HG03558 (cell line): Measurements from ENCODE around the gene CALY.

Experiments
- ATAC-seq: cut with Tn5 transposase; IDR thresholded peaks from one replicate; pipeline ENCODE4 v1.9.1; 2021; ENCODE audit warnings: moderate number of reproducible peaks; ENCODE audit not compliant: unreplicated experiment; ENCODE audit errors: extremely low read depth

CALY gene

DNA sequence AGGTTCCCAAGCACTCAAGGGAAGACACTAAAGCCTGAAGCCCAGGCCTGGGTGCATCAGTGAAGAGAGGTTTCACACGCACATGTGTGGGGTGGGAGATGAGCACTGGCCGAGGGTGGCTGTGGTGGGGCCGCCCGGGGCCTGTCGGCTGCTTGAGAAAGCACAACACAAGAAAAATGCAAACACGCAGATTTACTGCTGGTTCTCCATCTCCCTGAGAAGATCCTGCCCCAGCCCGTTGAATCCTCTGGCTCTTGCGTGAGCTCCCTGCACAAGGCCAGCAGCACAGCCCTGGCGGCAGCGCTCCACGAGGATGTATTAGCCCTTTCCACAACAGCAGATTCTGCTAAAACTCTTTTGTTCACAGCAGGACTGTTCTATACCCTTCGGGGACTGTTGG is 21.8 kb downstream of the CALY start:
- no peak for ATAC-seq

- no peak for ATAC-seq
Measured at GRCh38 chr10:133313192-133313591, 23.5 kb downstream of the CALY start.

GRCh38 chr10:133312769-133313145 is 23.9 kb downstream of the CALY start:
- no peak for ATAC-seq

- ATAC-seq: no peak
Measured at GRCh38 chr10:133312016-133312768, 24.5 kb downstream of the CALY start.

GRCh38 chr10:133311570-133311969 is 25.1 kb downstream of the CALY start:
- ATAC-seq: no peak

DNA sequence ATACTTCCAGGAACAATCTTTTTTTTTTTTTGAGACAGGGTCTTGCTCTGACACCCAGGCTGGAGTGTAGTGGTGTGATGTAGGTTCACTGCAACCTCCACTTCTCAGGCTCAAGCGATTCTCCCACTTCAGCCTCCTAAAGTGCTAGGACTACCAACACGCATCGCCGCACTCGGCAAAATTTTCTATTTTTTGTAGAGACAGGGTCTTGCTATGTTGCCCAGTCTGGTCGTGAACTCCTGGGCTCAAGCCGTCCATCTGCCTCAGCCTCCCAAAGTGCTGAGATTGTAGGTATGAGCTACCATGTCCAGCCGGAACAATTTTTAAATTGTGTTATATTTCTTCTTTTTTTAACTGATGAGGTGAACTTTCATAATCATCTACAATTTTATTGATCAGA is 25.9 kb downstream of the CALY start:
- no peak for ATAC-seq

DNA sequence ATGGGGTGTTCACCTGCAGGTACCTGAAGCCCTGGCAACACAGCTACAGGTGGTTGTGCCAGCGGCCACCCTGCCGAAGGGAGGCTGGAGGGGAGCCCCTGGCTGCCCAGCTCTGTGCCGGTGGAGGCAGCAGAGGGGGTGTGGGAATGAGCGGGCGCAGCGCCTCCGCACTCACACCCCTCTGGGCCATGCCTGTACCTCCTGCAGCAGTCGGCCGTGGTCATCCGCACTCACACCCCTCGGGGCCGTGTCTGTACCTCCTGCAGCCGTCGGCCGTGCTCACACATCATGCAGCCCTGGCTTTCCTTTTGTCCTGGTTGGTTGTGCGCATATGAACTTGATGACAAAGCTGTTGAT is 26.3 kb downstream of the CALY start:
- no peak for ATAC-seq

DNA sequence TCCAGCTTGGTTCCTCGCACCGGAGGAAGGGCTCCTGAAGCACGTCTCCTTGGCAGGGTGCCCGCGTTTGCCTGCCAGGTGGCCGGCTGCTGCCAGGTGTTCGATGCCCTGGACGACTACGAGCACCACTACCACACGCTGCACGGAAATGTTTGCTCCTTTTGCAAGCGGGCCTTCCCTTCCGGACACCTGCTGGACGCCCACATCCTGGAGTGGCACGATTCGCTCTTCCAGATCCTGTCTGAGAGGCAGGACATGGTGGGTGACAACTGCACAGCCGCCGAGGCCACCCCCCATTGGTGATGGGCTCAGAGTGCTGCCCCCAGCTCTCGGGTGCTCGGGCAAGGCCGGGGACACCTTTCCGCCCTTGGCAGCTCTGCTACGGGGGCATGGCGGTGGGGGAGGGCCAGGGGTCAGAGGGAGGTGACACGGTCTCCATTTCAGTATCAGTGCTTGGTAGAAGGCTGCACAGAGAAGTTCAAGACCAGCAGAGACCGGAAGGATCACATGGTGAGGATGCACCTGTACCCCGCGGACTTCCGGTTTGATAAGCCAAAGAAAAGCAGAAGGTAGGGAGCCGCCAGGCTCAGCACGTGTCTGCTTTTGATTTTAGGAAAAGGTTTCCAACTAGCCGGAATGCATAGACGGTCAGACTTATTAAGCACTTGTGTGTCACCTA is 26.8 kb downstream of the CALY start:
- ATAC-seq: no peak

GRCh38 chr10:133309100-133309719 is 27.5 kb downstream of the CALY start:
- peak; percentile 50 for ATAC-seq

DNA sequence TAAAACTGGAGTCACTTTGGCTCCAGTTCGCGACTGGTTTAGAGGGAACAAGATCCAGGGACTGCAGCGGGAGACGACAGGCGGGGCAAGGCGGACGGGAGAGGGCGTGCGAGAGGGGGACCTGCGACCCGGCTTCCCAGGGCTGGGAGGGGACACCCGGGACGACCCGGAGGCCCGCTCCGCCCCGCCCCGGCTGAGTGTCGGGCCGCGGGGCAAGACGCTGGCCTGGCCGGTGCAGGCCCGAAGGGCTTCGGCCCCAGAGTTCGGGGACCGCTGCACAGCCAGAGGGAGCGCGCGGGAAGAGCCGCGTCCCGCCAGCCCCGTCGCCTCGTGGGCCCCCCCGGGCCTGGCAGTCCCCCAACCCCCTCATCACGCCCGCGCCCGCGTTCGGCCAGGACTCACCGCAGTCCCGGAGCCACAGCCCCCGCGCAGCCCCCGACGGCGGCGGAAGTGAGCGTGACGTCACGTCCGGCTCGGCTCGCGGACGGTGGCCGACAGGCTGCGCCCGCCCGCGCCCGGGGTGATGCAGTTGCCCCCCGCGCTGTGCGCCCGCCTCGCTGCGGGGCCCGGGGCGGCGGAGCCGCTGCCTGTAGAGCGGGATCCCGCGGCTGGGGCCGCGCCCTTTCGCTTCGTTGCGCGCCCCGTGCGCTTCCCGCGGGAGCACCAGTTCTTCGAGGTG is 28.1 kb downstream of the CALY start, which contains the start of the genes TUBGCP2 and ZNF511:
TSS of gene TUBGCP2 (minus strand) at position 452 of the 679 bp plus-strand sequence. CDS start 5,931 bp downstream, outside the sequence.
TSS of gene ZNF511 (plus strand) at position 494 of the 679 bp plus-strand sequence. CDS start at position 524, 30 bp downstream.
- ATAC-seq: peak; percentile 56

DNA sequence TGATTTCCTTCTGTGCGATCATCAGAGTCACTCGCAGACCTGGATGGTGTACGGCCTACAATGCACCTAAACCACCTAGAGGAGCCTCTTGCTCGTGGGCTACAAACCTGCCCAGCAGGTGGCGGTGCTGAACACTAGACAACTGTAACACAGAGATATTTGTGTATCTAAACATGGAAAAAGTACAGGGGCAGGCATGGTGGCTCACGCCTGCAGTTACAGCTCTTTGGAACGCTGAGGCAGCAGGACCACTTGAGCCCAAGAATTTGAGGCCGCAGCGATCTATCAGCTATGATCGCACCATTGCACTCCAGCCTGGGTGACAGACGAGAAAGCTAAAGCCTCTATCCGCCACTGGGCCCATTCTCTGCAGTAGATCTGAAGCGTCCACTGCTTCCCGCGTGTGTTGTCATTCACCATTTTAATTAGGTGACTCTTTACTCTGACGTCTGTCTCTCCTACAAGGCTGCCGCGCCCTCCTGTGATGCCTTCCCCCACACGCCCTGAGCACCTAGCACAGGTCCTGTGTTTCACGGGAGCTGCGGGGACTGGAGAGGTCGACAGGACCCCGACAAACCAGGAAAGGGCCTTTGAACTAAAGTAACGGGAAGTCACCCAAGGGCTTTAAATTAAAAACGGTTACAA is 28.8 kb downstream of the CALY start:
- no peak for ATAC-seq

GRCh38 chr10:133306941-133307379 is 29.7 kb downstream of the CALY start:
- no peak for ATAC-seq

DNA sequence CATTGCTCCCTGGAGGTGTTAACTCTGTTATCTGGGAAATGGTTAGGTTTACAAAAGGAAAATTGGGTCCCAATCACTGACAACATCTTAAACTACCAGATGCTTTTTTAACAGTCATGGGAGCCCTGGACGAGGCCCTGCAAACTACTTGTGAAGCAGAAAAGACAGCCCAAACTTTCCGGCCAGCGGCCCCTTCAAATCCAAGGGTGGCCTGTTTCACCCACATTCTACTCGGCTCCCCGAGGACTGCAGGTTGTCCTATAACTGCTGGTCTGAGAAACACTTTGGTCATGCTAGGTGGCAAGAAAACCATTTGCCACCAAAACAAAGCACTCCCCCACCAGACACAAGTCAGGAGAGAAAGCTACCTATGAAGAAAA is 30.6 kb downstream of the CALY start:
- no peak for ATAC-seq

DNA sequence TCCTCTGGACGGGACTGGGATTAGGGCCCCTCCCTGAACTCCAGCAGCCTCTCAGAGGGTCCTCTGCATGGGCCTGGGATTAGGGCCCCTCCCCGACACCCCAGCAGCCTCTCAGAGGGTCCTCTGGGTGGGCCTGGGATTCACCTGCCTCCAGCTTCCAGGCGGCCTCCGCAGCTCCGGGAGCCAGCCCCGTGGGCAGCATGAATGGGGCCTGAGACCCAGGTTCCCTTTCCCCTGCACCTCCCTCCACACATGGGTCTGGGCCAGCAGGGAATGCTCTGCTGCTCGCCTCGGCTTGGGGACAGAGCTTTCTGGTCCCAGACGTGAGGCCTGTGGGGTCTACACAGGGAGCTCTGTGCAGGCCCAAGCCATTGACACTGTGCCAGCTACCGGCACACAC is 33.5 kb downstream of the CALY start:
- ATAC-seq: no peak

DNA sequence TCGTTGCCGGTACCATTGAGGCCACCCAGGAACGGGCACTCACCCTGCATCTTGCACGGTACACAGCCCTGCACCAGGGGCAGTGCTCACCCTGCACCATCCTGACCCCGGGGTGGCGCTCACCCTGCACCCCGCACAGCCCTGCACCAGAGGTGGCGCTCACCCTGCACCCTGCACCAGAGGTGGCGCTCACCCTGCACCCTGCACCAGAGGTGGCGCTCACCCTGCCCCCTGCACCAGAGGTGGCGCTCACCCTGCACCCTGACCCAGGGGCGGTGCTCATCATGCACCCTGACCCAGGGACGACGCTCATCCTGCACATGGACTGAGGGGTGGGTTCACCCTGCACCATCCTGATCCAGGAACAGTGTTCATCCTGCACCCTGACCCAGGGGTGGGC is 34.5 kb downstream of the CALY start:
- ATAC-seq: no peak

DNA sequence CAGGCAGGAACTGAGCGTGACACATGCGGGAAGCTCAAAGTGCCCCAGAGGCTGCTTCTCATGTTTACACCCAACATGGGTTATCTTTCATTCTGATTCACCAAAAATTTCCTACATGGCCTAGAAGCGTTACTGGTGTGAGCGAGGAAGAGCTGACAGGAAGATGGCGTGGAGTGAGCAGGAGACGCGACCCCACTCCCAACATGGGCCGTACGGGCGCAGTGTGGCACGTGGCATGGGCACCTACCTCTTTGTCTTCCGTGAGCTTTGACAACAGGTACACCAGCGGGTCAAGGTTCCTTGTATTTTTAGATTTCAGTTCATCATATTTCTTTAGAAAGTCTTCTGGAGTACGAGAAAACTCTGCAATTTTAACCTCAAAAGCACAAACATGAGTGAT is 37.0 kb downstream of the CALY start:
- no peak for ATAC-seq

- ATAC-seq: no peak
Measured at GRCh38 chr10:133299224-133299623, 37.5 kb downstream of the CALY start.

DNA sequence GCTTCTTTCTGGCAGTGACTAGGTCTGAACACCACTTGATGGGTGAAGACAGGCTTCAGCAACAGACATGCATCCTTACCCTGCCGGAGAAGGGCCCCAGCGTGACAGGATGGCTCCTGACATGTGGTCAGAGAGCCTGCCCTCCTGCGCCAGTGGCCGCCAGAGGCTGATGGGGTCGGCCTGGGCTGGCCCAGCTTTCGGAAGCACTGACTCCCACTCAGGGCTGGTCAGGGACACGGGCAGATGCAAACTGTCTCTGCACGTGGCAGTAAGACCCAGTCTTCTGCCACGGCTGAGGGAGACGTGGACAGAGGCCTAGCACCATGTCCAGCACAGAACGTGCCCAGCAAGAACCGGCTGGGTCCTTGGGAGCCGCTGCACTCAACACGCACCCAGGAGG is 38.2 kb downstream of the CALY start:
- no peak for ATAC-seq

GRCh38 chr10:133297504-133297903 is 39.2 kb downstream of the CALY start:
- no peak for ATAC-seq
